ENCODE data around the gene MANSC1. TPM values are rescaled to one million over a fixed set of nuclear protein-coding genes. Genes with fewer than 3 reads are reported as not detected.

MANSC1 gene
- total and polyA plus RNA-seq, 10 of the 15 experiments (the other 5 are each of a cell fraction or from before 2014, with no cell fraction given): 0.02 to 0.23 (median 0.11) TPM; not detected in 2

GRCh38 chr12:12331244-12331771 is 18.7 kb downstream of the MANSC1 start:
- in situ Hi-C loops (cut with MboI): loop anchor here (5.0 kb wide), 1 partner anchor 249 kb away; no protein-coding TSS in a partner anchor
- Histone ChIP-seq H3K27ac (ENCODE audit: control insufficient read depth, insufficient read depth) (no peak overlapping the region), H3K36me3 (ENCODE audit: control insufficient read depth in 2 of 2, insufficient read depth in 2 of 2, low read length in 1 of 2) (no peaks in the 10 kb centered on the region), H3K4me1 (ENCODE audit: control insufficient read depth, insufficient read depth, low read length) (0 out of 2 replicates have a peak, but pooled peaks cover 3% of the 10 kb centered on the region), H2AFZ (ENCODE audit: control insufficient read depth, low read depth, low read length) (no peak overlapping the region), H4K20me1 (ENCODE audit: control insufficient read depth, insufficient read depth) (no peaks in the 10 kb centered on the region), H3K27me3 (replicated peaks in 1 of 2; ENCODE audit: control insufficient read depth in 2 of 2, insufficient read depth in 2 of 2, low read length in 1 of 2) (no peaks in the 10 kb centered on the region), H3K9me3 (replicated peaks; ENCODE audit: control insufficient read depth, insufficient read depth, low read length) (no peaks in the 10 kb centered on the region), H3K9ac (ENCODE audit: control insufficient read depth, insufficient read depth, low read length) (no peak overlapping the region), H3K4me3 (no peak overlapping the region), H3K4me2 (ENCODE audit: control insufficient read depth, insufficient read depth) (no peak overlapping the region), H3K79me2 (ENCODE audit: control insufficient read depth, insufficient read depth, low read length) (no peaks in the 10 kb centered on the region)
- FAIRE-seq (no peak), ATAC-seq (no peak), DNase-seq (ENCODE audit: low read depth, low spot score) (no peak)
- WGBS (ENCODE audit: insufficient coverage, insufficient replicate concordance, low lambda C conversion rate, missing lambda C conversion rate): 44% methylated on average over 7 of the region's 7 CpGs
- intact Hi-C loops (cut with micrococcal nuclease; ENCODE audit: unreplicated experiment): no loop called here
- BruUV-seq (replicated peaks): no TSS peak
- TF ChIP-seq, protein P1, sequence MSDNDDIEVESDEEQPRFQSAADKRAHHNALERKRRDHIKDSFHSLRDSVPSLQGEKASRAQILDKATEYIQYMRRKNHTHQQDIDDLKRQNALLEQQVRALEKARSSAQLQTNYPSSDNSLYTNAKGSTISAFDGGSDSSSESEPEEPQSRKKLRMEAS (IDR thresholded peaks at IDR 0.05; ENCODE audit: low read depth, low read length): no peak
- TF ChIP-seq YY1 (IDR thresholded peaks at IDR 0.05; ENCODE audit: low read depth, low read length) (no peak), MEF2B (IDR thresholded peaks at IDR 0.05; ENCODE audit: partially characterized antibody, poor library complexity, severe bottlenecking) (no peak), ATF7 (IDR thresholded peaks at IDR 0.05; ENCODE audit: low read depth) (no peak), RELB (IDR thresholded peaks at IDR 0.05; ENCODE audit: low read depth) (no peak), KAT2A (conservative IDR thresholded peaks at IDR 0.05; ENCODE audit: control insufficient read depth, low read depth, low read length) (no peak), RAD21 (IDR thresholded peaks at IDR 0.05; ENCODE audit: insufficient read depth, low read depth, low read length) (no peak), BMI1 (IDR thresholded peaks at IDR 0.05; ENCODE audit: borderline replicate concordance) (no peak)
- TF ChIP-seq, protein P2, sequence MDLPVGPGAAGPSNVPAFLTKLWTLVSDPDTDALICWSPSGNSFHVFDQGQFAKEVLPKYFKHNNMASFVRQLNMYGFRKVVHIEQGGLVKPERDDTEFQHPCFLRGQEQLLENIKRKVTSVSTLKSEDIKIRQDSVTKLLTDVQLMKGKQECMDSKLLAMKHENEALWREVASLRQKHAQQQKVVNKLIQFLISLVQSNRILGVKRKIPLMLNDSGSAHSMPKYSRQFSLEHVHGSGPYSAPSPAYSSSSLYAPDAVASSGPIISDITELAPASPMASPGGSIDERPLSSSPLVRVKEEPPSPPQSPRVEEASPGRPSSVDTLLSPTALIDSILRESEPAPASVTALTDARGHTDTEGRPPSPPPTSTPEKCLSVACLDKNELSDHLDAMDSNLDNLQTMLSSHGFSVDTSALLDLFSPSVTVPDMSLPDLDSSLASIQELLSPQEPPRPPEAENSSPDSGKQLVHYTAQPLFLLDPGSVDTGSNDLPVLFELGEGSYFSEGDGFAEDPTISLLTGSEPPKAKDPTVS (IDR thresholded peaks at IDR 0.05; ENCODE audit: low read depth, low read length): no peak
- TF ChIP-seq, protein P3, sequence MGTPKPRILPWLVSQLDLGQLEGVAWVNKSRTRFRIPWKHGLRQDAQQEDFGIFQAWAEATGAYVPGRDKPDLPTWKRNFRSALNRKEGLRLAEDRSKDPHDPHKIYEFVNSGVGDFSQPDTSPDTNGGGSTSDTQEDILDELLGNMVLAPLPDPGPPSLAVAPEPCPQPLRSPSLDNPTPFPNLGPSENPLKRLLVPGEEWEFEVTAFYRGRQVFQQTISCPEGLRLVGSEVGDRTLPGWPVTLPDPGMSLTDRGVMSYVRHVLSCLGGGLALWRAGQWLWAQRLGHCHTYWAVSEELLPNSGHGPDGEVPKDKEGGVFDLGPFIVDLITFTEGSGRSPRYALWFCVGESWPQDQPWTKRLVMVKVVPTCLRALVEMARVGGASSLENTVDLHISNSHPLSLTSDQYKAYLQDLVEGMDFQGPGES (IDR thresholded peaks at IDR 0.05): no peak
- TF ChIP-seq, protein P4, sequence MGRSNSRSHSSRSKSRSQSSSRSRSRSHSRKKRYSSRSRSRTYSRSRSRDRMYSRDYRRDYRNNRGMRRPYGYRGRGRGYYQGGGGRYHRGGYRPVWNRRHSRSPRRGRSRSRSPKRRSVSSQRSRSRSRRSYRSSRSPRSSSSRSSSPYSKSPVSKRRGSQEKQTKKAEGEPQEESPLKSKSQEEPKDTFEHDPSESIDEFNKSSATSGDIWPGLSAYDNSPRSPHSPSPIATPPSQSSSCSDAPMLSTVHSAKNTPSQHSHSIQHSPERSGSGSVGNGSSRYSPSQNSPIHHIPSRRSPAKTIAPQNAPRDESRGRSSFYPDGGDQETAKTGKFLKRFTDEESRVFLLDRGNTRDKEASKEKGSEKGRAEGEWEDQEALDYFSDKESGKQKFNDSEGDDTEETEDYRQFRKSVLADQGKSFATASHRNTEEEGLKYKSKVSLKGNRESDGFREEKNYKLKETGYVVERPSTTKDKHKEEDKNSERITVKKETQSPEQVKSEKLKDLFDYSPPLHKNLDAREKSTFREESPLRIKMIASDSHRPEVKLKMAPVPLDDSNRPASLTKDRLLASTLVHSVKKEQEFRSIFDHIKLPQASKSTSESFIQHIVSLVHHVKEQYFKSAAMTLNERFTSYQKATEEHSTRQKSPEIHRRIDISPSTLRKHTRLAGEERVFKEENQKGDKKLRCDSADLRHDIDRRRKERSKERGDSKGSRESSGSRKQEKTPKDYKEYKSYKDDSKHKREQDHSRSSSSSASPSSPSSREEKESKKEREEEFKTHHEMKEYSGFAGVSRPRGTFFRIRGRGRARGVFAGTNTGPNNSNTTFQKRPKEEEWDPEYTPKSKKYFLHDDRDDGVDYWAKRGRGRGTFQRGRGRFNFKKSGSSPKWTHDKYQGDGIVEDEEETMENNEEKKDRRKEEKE (IDR thresholded peaks at IDR 0.05): no peak
- CTCF ChIA-PET: interaction anchor here (1.6 to 14.9 kb wide), 2 partner anchors 9 to 247 kb away, joined by 4 to 214 read pairs; no protein-coding TSS in a partner anchor
- RAD21 ChIA-PET (ENCODE audit: unreplicated experiment): interaction anchor here (1.7 to 2.6 kb wide), 2 partner anchors 11 to 249 kb away, joined by 4 to 11 read pairs; no protein-coding TSS in a partner anchor
- POLR2A ChIA-PET: no interaction called here
- SMC1A ChIA-PET (ENCODE audit: uncharacterized antibody, unreplicated experiment): interaction anchor here (1.1 to 8.7 kb wide), 5 partner anchors 11 to 405 kb away, joined by 3 to 112 read pairs (median 3); no protein-coding TSS in a partner anchor

Data from GM12878 (cell line).